HepG2 (cell line): Measurements from ENCODE around the gene P2RY2. TPM values are rescaled to one million over a fixed set of nuclear protein-coding genes. Genes with fewer than 3 reads are reported as not detected.
A peak's percentile ranks its signal among the peaks of the same experiment; 100 is the strongest.

Experiments
- ARID2 ChIP-seq: sonication (generic); formaldehyde crosslinking; IDR thresholded peaks from 2 replicates; pipeline ENCODE4 v1.8.1; 2022; ENCODE audit warnings: mild to moderate bottlenecking, missing genetic modification reagents, borderline replicate concordance
- ELF3 ChIP-seq: IDR thresholded peaks from 2 replicates; pipeline ENCODE4 v1.6.1; 2016; ENCODE audit warnings: missing genetic modification reagents, missing compliant biosample characterization
- ERF ChIP-seq: IDR thresholded peaks from 2 replicates; pipeline ENCODE4 v1.6.1; 2018; ENCODE audit warnings: missing biosample characterization, missing genetic modification reagents
- HES4 ChIP-seq: sonication (generic); formaldehyde crosslinking; IDR thresholded peaks from 2 replicates; pipeline ENCODE4 v1.9.0; 2021; ENCODE audit warnings: mild to moderate bottlenecking, missing genetic modification reagents, borderline replicate concordance
- IKZF1 ChIP-seq: fragments of 450-650 bp; IDR thresholded peaks from 2 replicates; pipeline ENCODE4 v1.7.1; 2016
- MYC ChIP-seq: sonication (generic); formaldehyde crosslinking; IDR thresholded peaks from 2 replicates; pipeline ENCODE4 v1.9.0; 2021; ENCODE audit warnings: missing genetic modification reagents, borderline replicate concordance
- SMAD1 ChIP-seq: sonication (generic); formaldehyde crosslinking; IDR thresholded peaks from 2 replicates; pipeline ENCODE4 v1.4.0; 2020; ENCODE audit warnings: missing genetic modification reagents, low read depth, mild to moderate bottlenecking, borderline replicate concordance
- TARDBP ChIP-seq: sonication (generic); formaldehyde crosslinking; IDR thresholded peaks from 2 replicates; pipeline ENCODE4 v1.8.0; 2022; ENCODE audit warnings: mild to moderate bottlenecking, missing genetic modification reagents
- ZNF652 ChIP-seq: IDR thresholded peaks from 2 replicates; pipeline ENCODE4 v1.6.1; 2016; ENCODE audit warnings: low read depth, borderline replicate concordance
- ZNF777 ChIP-seq: sonication (generic); formaldehyde crosslinking; IDR thresholded peaks from 2 replicates; pipeline ENCODE4 v1.4.0; 2020; ENCODE audit warnings: missing genetic modification reagents
- ZNF790 ChIP-seq: sonication (generic); formaldehyde crosslinking; IDR thresholded peaks from 2 replicates; pipeline ENCODE4 v1.8.0; 2022; ENCODE audit warnings: missing genetic modification reagents, mild to moderate bottlenecking, borderline replicate concordance
- polyA plus RNA-seq, 8 experiments: library from polyadenylated mRNA; depleted of rRNA in 3 of 8; stranded (reverse) in 7 of 8; unstranded in 1 of 8; fragments of >200 nt; fragmentation: Illumina TruSeq in 4 of 8; extraction: Trizol in 4 of 8; gene quantifications; 2 replicates each; pipeline versions ENCODE4 v1.2.1 to v1.2.3, GENCODE V29; 2011 to 2016; ENCODE audit warnings: low read depth in 4 of 8, missing spikeins in 1 of 8, mixed read lengths in 1 of 8; ENCODE audit not compliant: insufficient read depth in 1 of 8
- total RNA-seq, 5 experiments: library from RNA; depleted of rRNA; stranded (reverse); fragments of >200 nt; fragmentation: Illumina TruSeq; extraction: Trizol; gene quantifications; 2 replicates each; pipeline ENCODE4 v1.2.3, GENCODE V29; 2016; ENCODE audit warnings: low read depth in 1 of 5
- TF ChIP-seq, protein P1 (sequence below): sonication (generic); formaldehyde crosslinking; conservative IDR thresholded peaks from 2 replicates; pipeline ENCODE4 v1.4.0; 2020; ENCODE audit warnings: missing genetic modification reagents
- TF ChIP-seq, protein P2 (sequence below): sonication (generic); formaldehyde crosslinking; IDR thresholded peaks from 2 replicates; pipeline ENCODE4 v1.4.0; 2020; ENCODE audit warnings: missing genetic modification reagents
- TF ChIP-seq, protein P3 (sequence below): IDR thresholded peaks from 2 replicates; pipeline ENCODE4 v1.6.1; 2016
- TF ChIP-seq, protein P4 (sequence below): sonication (generic); formaldehyde crosslinking; IDR thresholded peaks from 2 replicates; pipeline ENCODE4 v1.4.0; 2020; ENCODE audit warnings: missing genetic modification reagents
- TF ChIP-seq, protein P5 (sequence below): sonication (generic); formaldehyde crosslinking; conservative IDR thresholded peaks from 2 replicates; pipeline ENCODE4 v1.8.0; 2022; ENCODE audit warnings: mild to moderate bottlenecking, moderate library complexity, missing genetic modification reagents
- TF ChIP-seq, protein P6 (sequence below): IDR thresholded peaks from 2 replicates; pipeline ENCODE4 v1.6.1; 2016; ENCODE audit warnings: missing compliant biosample characterization, missing genetic modification reagents, borderline replicate concordance

The P2RY2 gene
- total and polyA plus RNA-seq, 2 of the 13 experiments (the other 11 are each of a cell fraction or from before 2014, with no cell fraction given): 0.95 to 3.1 TPM

DNA sequence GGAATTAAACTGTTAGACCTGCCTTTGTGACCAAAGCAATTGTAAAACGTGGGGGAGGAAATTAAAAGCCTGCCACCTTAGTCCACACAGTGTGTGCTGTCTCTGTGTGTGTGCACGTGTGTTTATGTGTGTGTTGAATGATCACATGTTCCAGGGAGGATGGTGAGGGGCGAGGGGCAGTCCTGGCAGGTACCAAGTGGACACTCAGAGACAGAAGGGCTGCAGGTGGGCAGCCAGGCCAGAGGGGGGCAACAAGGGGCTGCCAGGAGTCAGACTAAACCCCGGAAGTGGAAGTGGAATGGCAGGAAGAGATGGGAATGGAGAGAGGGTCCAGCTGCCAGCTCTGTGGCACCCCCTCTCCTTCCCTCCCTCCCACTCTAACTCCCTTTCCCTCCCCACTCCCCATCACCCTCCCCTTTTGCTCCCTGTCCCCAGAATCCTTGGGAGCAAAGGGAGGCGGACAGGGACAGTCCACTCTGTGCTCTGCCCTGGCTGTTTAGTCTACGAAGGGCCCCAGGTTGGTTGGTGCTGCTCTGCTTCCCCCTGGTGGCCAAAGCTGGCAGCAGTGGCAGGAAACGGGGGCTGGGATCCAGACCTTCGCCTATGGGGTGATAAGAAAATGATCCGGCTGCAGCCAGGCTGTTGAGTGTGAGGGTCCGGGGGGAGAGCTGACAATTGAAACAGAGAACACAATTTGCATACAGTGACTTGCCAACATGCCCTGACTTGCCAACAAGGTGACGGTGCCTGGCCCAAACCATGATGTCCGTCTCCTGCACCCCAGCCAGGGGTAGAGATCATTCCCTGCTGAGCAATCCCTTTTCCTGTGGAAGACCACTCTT is 24.4 kb downstream of the P2RY2 start (continued):
- TF ChIP-seq MYC (CRISPR knock-in tag) (no peak), ELF3 (CRISPR knock-in tag) (peak; percentile 56), ERF (CRISPR knock-in tag) (peak; percentile 60; the same call in 1 of the 2 replicates), IKZF1 (no peak), ZNF790 (CRISPR knock-in tag) (no peak), SMAD1 (CRISPR knock-in tag) (peak; percentile 41; the same call in 1 of the 2 replicates), ZNF777 (no peak), HES4 (no peak), ZNF652 (CRISPR knock-in tag) (no peak), ARID2 (no peak), TARDBP (CRISPR knock-in tag) (peak; percentile 87; the same call in 1 of the 2 replicates)
- TF ChIP-seq, protein P1, sequence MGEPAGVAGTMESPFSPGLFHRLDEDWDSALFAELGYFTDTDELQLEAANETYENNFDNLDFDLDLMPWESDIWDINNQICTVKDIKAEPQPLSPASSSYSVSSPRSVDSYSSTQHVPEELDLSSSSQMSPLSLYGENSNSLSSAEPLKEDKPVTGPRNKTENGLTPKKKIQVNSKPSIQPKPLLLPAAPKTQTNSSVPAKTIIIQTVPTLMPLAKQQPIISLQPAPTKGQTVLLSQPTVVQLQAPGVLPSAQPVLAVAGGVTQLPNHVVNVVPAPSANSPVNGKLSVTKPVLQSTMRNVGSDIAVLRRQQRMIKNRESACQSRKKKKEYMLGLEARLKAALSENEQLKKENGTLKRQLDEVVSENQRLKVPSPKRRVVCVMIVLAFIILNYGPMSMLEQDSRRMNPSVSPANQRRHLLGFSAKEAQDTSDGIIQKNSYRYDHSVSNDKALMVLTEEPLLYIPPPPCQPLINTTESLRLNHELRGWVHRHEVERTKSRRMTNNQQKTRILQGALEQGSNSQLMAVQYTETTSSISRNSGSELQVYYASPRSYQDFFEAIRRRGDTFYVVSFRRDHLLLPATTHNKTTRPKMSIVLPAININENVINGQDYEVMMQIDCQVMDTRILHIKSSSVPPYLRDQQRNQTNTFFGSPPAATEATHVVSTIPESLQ: 0 out of 2 replicates have a peak, but pooled peaks have one; percentile 62
- TF ChIP-seq, protein P2, sequence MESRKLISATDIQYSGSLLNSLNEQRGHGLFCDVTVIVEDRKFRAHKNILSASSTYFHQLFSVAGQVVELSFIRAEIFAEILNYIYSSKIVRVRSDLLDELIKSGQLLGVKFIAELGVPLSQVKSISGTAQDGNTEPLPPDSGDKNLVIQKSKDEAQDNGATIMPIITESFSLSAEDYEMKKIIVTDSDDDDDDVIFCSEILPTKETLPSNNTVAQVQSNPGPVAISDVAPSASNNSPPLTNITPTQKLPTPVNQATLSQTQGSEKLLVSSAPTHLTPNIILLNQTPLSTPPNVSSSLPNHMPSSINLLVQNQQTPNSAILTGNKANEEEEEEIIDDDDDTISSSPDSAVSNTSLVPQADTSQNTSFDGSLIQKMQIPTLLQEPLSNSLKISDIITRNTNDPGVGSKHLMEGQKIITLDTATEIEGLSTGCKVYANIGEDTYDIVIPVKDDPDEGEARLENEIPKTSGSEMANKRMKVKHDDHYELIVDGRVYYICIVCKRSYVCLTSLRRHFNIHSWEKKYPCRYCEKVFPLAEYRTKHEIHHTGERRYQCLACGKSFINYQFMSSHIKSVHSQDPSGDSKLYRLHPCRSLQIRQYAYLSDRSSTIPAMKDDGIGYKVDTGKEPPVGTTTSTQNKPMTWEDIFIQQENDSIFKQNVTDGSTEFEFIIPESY (CRISPR knock-in tag): peak; percentile 32; the same call in 1 of the 2 replicates
- TF ChIP-seq, protein P3, sequence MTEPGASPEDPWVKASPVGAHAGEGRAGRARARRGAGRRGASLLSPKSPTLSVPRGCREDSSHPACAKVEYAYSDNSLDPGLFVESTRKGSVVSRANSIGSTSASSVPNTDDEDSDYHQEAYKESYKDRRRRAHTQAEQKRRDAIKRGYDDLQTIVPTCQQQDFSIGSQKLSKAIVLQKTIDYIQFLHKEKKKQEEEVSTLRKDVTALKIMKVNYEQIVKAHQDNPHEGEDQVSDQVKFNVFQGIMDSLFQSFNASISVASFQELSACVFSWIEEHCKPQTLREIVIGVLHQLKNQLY (CRISPR knock-in tag): no peak
- TF ChIP-seq, protein P4, sequence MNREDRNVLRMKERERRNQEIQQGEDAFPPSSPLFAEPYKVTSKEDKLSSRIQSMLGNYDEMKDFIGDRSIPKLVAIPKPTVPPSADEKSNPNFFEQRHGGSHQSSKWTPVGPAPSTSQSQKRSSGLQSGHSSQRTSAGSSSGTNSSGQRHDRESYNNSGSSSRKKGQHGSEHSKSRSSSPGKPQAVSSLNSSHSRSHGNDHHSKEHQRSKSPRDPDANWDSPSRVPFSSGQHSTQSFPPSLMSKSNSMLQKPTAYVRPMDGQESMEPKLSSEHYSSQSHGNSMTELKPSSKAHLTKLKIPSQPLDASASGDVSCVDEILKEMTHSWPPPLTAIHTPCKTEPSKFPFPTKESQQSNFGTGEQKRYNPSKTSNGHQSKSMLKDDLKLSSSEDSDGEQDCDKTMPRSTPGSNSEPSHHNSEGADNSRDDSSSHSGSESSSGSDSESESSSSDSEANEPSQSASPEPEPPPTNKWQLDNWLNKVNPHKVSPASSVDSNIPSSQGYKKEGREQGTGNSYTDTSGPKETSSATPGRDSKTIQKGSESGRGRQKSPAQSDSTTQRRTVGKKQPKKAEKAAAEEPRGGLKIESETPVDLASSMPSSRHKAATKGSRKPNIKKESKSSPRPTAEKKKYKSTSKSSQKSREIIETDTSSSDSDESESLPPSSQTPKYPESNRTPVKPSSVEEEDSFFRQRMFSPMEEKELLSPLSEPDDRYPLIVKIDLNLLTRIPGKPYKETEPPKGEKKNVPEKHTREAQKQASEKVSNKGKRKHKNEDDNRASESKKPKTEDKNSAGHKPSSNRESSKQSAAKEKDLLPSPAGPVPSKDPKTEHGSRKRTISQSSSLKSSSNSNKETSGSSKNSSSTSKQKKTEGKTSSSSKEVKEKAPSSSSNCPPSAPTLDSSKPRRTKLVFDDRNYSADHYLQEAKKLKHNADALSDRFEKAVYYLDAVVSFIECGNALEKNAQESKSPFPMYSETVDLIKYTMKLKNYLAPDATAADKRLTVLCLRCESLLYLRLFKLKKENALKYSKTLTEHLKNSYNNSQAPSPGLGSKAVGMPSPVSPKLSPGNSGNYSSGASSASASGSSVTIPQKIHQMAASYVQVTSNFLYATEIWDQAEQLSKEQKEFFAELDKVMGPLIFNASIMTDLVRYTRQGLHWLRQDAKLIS (CRISPR knock-in tag): no peak
- TF ChIP-seq, protein P5, sequence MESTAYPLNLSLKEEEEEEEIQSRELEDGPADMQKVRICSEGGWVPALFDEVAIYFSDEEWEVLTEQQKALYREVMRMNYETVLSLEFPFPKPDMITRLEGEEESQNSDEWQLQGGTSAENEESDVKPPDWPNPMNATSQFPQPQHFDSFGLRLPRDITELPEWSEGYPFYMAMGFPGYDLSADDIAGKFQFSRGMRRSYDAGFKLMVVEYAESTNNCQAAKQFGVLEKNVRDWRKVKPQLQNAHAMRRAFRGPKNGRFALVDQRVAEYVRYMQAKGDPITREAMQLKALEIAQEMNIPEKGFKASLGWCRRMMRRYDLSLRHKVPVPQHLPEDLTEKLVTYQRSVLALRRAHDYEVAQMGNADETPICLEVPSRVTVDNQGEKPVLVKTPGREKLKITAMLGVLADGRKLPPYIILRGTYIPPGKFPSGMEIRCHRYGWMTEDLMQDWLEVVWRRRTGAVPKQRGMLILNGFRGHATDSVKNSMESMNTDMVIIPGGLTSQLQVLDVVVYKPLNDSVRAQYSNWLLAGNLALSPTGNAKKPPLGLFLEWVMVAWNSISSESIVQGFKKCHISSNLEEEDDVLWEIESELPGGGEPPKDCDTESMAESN (CRISPR knock-in tag): 0 out of 2 replicates have a peak, but pooled peaks have one; percentile 47
- TF ChIP-seq, protein P6, sequence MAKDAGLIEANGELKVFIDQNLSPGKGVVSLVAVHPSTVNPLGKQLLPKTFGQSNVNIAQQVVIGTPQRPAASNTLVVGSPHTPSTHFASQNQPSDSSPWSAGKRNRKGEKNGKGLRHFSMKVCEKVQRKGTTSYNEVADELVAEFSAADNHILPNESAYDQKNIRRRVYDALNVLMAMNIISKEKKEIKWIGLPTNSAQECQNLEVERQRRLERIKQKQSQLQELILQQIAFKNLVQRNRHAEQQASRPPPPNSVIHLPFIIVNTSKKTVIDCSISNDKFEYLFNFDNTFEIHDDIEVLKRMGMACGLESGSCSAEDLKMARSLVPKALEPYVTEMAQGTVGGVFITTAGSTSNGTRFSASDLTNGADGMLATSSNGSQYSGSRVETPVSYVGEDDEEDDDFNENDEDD (CRISPR knock-in tag): no peak
